Measurements from ENCODE around the gene ETFA. TPM values are rescaled to one million over a fixed set of nuclear protein-coding genes. Genes with fewer than 3 reads are reported as not detected.

Gene ETFA
- total RNA-seq, 4 donors from 2014 or later: 56.6 to 125 (median 83.1) TPM

DNA sequence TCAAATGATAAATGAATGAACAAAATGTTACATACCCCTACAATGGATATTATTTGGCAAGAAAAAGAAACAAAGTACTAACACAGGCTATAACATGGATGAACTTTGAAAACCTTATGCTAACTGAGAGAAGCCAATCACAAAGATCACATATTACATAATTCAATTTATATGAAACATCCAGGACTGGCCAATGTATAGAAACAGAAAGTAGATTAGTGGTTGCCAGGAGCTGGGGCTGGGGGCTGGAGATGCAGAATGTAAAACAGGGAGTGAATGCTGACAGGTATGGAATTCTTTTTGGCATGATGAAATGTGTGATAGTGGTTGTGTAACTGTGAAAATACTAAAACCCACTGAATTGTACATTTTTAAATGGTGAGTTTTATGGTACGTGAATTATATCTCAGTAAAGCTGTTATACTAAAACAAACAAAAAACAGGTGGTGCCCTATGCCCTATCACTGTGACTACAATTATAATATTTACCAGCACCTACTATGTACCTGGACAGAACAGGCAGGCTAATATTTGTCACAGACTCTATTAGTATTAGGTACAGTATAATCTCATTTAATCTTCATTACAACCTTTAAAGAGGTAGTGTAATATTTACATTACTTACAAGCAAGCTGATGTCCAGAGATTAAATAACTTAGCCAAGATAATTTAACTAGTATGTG is 90.0 kb downstream of the ETFA start:
- Histone ChIP-seq H3K9me3 (no peaks in the 10 kb centered on the region), H3K27me3 (no peaks in the 10 kb centered on the region), H3K4me3 (no peak overlapping the region), H3K36me3 (peaks cover 0 to 59% (median 9%) of the 10 kb centered on the region in 3 donors), H3K27ac (no peak overlapping the region), H3K4me1 (peaks cover 0 to 15% (median 7%) of the 10 kb centered on the region in 3 donors)
- TF ChIP-seq, protein P1, sequence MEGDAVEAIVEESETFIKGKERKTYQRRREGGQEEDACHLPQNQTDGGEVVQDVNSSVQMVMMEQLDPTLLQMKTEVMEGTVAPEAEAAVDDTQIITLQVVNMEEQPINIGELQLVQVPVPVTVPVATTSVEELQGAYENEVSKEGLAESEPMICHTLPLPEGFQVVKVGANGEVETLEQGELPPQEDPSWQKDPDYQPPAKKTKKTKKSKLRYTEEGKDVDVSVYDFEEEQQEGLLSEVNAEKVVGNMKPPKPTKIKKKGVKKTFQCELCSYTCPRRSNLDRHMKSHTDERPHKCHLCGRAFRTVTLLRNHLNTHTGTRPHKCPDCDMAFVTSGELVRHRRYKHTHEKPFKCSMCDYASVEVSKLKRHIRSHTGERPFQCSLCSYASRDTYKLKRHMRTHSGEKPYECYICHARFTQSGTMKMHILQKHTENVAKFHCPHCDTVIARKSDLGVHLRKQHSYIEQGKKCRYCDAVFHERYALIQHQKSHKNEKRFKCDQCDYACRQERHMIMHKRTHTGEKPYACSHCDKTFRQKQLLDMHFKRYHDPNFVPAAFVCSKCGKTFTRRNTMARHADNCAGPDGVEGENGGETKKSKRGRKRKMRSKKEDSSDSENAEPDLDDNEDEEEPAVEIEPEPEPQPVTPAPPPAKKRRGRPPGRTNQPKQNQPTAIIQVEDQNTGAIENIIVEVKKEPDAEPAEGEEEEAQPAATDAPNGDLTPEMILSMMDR (IDR thresholded peaks at IDR 0.05): no peak
- no peak for TF ChIP-seq POLR2A (IDR thresholded peaks at IDR 0.05)
- no peak for DNase-seq
- intact Hi-C loops (cut with DNase I): no loop called here
- WGBS, 2 donors: 92 to 94% methylated on average over 1 of the region's 1 CpG

- no peak overlapping the region for H3K4me3 ChIP-seq
- TF ChIP-seq, protein P1 (IDR thresholded peaks at IDR 0.05): no peak
- no peak for TF ChIP-seq POLR2A (IDR thresholded peaks at IDR 0.05)
- H3K9me3 ChIP-seq: no peaks in the 10 kb centered on the region
- intact Hi-C loops (cut with DNase I): no loop called here
- no peaks in the 10 kb centered on the region for H3K27me3 ChIP-seq
- no peak for DNase-seq
- 88 to 89% methylated on average over 5 of the region's 5 CpGs for WGBS, 2 donors
- H3K27ac ChIP-seq: no peak overlapping the region
- H3K4me1 ChIP-seq: peaks cover 0 to 15% (median 7%) of the 10 kb centered on the region in 3 donors
- H3K36me3 ChIP-seq: peaks cover 0 to 60% (median 4%) of the 10 kb centered on the region in 3 donors
Measured at GRCh38 chr15:76217882-76218217, 93.4 kb downstream of the ETFA start.

- peaks cover 0 to 61% (median 4%) of the 10 kb centered on the region in 3 donors for H3K36me3 ChIP-seq
- 53 to 59% methylated on average over 6 of the region's 7 CpGs for WGBS, 2 donors
- H3K9me3 ChIP-seq: no peaks in the 10 kb centered on the region
Measured at GRCh38 chr15:76217029-76217881, 94.0 kb downstream of the ETFA start.

DNA sequence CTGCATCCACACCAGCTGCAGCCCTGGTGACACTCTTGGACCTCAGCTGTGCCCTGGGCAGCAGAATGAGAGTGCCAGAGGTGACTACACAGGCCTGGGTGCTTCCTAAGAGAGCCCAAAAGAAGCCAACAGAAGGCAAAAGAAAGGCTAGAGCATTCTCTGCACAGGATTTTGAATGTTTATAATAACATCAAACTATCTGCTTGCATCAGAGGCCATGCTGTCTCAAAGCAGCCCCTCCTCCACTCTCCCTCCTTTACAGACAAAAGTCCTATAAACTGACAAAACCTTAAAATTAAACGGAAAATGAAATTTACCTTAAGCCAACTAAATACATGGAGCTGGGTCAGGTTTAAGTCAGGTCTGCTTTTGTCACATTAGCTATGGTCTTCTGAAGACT is 95.6 kb downstream of the ETFA start:
- Histone ChIP-seq H3K36me3 (peaks cover 0 to 65% (median 4%) of the 10 kb centered on the region in 3 donors), H3K27me3 (no peaks in the 10 kb centered on the region), H3K27ac (no peak overlapping the region), H3K4me3 (no peak overlapping the region), H3K4me1 (peaks cover 0 to 15% (median 7%) of the 10 kb centered on the region in 3 donors), H3K9me3 (no peaks in the 10 kb centered on the region)
- intact Hi-C loops (cut with DNase I): no loop called here
- no peak for DNase-seq
- TF ChIP-seq, protein P1 (IDR thresholded peaks at IDR 0.05): no peak
- TF ChIP-seq POLR2A (IDR thresholded peaks at IDR 0.05): no peak
- WGBS, 2 donors: 90 to 94% methylated on average over 1 of the region's 1 CpG

More at GRCh38 chr15:76217029-76217881, 94.0 kb downstream of the ETFA start:
- intact Hi-C loops (cut with DNase I): no loop called here
- peaks cover 0 to 15% (median 7%) of the 10 kb centered on the region in 3 donors for H3K4me1 ChIP-seq
- no peaks in the 10 kb centered on the region for H3K27me3 ChIP-seq
- TF ChIP-seq POLR2A (IDR thresholded peaks at IDR 0.05): no peak
- TF ChIP-seq, protein P1 (IDR thresholded peaks at IDR 0.05): no peak
- H3K4me3 ChIP-seq: no peak overlapping the region
- H3K27ac ChIP-seq: no peak overlapping the region
- no peak for DNase-seq

GRCh38 chr15:76209942-76210341 is 101.3 kb downstream of the ETFA start:
- WGBS, 2 donors: 78 to 84% methylated on average over 1 to 3 of the region's 3 CpGs
- Histone ChIP-seq H3K4me3 (no peak overlapping the region), H3K4me1 (peaks cover 0 to 15% (median 6%) of the 10 kb centered on the region in 3 donors), H3K27ac (no peak overlapping the region), H3K36me3 (peaks cover 0 to 90% (median 7%) of the 10 kb centered on the region in 3 donors), H3K27me3 (no peaks in the 10 kb centered on the region), H3K9me3 (no peaks in the 10 kb centered on the region)
- TF ChIP-seq, protein P1 (IDR thresholded peaks at IDR 0.05): no peak
- no peak for TF ChIP-seq POLR2A (IDR thresholded peaks at IDR 0.05)
- intact Hi-C loops (cut with DNase I): no loop called here
- DNase-seq: no peak

Data from esophagus squamous epithelium (tissue), 5 donors.